Suppressor macrophage treated with lipopolysaccharide for 1 hour (primary cell): ENCODE data around the gene ZBTB7A.

Source experiments
- DNase-seq, 3 donors: peaks; one replicate each; pipeline ENCODE4 v3.0.0-alpha.2; 2020 to 2022

Gene ZBTB7A

GRCh38 chr19:4093643-4094175 lies 27.0 kb upstream of the ZBTB7A start:
- no peak for DNase-seq

- DNase-seq, result no peak
Measured at GRCh38 chr19:4090356-4091220, 23.9 kb upstream of the ZBTB7A start.

GRCh38 chr19:4089946-4090345 lies 23.2 kb upstream of the ZBTB7A start:
- DNase-seq, result no peak

GRCh38 chr19:4089400-4089908 lies 22.8 kb upstream of the ZBTB7A start:
- DNase-seq, result peak; percentile 83 to 92 (median 87)

- DNase-seq, result peak in 1 of 3 donors; percentile 38
Measured at GRCh38 chr19:4088975-4089374, 22.3 kb upstream of the ZBTB7A start.

GRCh38 chr19:4087787-4088679 lies 21.3 kb upstream of the ZBTB7A start:
- DNase-seq, result no peak

- no peak for DNase-seq
Measured at GRCh38 chr19:4086411-4086867, 19.7 kb upstream of the ZBTB7A start.

- DNase-seq, result no peak
Measured at GRCh38 chr19:4084547-4084877, 17.8 kb upstream of the ZBTB7A start.

- peak in 1 of 3 donors; percentile 47 for DNase-seq
Measured at GRCh38 chr19:4083677-4084546, 17.2 kb upstream of the ZBTB7A start.

GRCh38 chr19:4082172-4082571 lies 15.5 kb upstream of the ZBTB7A start:
- DNase-seq, result no peak

DNA sequence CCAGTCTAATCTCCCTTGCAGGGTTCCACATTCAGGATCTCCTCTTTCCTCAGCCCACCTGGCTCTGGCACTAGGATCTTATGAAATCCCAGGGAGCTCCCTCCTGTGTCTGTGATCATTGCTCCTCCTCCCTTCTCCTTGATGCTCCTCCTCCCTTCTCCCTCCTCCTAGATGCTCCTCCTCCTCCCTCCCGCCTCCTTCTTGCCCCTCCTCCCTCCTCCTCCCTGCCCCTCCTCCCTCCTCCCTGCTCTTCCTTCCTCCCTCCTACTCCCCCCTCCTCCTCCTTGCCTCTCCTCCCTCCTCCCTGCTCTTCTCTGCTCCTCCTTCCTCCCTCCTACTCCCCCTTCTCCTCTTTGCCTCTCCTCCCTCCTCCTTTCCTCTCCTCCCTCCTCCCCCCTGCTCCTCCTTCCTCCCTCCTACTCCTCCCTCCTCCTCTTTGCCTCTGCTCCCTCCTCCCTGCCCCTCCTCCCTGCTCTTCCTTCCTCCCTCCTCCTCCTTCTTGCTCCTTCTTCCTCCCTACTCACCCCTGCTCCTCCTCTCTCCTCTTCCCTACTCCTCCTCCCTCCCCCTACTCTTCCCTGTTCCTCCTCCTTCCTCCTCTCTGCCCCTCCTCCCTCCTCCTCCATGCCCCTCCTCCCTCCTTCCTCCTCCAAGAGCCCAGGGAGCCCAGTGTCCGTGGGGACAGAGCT lies 14.9 kb upstream of the ZBTB7A start:
- peak in 1 of 3 donors; percentile 31 for DNase-seq

GRCh38 chr19:4080473-4080872 lies 13.8 kb upstream of the ZBTB7A start:
- DNase-seq, result no peak

- peak; percentile 80 to 87 (median 87) for DNase-seq
Measured at GRCh38 chr19:4077800-4078684, 11.3 kb upstream of the ZBTB7A start.

DNA sequence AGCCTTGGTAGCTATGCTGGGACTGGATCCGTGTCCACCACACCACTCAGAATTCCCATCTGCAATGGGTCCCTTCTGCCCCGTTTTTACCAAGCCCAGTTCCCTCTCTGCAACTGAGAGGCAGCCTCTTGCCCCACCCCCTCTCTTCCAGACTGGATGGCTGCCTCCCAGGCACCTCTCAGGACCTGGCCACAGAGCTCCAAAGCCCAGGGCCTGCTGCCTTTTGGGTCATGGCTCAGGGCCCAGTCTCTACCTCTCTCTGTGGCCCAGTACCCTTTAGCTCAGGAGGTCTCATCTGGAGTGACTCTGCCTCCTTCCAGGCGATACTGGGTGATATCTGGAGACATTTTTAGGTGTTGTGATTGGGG lies 10.3 kb upstream of the ZBTB7A start:
- peak in 1 of 3 donors; percentile 26 for DNase-seq

DNA sequence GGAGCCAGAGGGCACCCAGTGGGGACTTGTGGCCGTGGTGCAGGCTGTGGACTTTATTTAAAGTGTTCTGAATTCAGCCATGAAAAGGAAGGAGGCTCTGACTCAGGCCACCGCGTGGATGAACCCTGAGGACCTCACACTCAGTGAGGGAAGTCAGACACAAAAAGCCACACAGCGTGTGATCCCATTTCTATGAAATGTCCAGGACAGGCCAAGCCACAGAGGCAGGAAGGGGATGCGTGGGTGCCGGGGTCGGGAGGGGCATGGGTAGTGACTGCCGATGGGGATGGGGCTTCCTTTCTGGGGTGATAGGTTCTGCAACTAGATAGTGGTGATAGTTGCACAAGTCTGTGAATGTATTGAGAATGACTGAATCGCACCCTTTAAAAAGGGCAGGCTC lies 8.7 kb upstream of the ZBTB7A start:
- peak; percentile 89 to 94 (median 92) for DNase-seq

DNA sequence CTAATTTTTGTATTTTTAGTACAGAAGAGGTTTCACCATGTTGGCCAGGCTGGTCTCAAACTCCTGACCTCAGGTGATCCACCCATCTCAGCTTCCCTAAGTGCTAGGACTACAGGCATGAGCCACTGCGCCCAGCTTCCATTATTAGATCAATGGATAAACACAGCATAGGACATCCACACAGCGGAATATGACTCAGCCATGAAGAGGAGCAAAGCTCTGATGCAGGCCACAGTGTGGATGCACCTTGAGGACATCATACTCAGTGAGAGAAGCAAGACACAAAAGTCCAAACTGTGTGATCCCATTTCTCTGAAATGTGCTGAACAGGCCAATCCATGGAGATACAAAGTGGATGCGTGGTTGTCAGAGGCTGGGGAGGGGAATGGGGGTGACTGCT lies 4.9 kb upstream of the ZBTB7A start:
- no peak for DNase-seq

DNA sequence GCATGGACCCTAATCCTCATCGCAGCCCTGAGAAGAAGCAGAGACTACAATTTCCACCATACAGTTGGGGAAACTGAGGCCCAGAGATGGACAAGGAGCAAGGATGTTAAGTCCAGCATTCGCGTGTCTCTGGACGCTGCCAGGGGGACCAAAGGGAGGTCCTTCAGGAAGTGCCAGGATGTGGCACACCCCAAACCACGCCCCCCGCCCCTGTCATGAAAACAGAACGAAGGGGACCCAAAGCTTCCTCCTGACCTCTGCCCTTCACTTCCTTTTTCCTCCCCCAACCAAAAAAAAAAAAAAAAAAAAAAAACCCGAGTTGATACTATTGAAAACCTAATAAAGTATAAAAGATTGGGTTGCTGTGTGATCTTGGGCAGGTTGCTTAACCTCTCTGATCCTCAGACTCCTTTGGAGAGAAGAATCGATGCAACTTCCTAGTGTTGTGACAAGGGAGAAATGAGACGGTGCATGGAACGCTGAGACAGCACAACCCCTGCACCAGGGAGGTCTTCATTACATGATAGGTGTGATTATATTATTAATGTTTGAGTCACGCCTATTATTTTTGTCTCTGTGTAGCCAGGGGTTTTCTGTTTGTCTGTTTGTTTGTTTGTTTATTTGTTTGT lies 2.7 kb upstream of the ZBTB7A start:
- DNase-seq, result peak; percentile 62 to 83 (median 71)

DNA sequence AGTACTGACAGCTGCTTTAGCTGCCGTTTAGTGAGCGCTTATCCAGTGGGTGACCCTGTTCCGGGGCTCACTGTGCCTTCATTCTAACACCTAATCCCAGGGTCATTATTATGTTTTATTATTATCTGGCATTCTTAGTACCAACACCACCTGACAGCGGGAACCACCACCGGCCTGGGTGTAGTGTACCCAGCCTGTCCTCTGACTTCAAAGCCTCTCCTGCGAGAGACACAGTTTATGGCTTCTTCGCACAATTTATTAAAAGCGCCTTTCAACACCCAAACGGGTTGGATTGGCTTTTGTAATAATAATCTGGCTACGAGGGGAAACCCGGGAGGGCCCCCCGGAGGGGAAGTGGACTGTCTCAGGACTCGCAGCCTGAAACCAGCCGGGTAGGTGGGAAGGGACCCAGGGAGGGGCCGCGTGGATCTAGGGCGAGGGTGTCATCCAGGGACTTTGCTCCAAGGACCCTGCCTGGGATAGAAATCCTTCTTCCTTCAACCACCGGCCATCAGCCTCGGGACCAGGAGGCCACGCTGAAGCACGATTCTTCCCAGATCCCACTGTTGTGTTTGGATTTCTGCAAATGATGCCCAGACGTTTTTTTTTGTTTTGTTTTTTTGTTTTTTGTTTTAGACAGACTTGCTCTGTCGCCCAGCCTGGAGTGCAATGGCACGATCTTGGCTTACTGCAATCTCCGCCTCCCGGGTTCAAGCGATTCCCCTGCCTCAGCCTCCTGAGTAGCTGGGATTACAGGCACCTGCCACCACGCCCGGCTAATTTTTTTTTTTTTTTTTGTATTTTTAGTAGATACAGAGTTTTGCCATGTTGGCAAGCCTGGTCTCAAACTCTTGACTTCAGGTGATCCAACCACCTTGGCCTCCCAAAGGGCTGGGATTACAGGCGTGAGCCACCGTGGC lies 1.6 kb upstream of the ZBTB7A start:
- peak; percentile 55 to 72 (median 63) for DNase-seq
